ENCODE results near the gene EBF3. TPM values are rescaled to one million over a fixed set of nuclear protein-coding genes. Genes with fewer than 3 reads are reported as not detected.
A peak's percentile ranks its signal among the peaks of the same experiment; 100 is the strongest.

The EBF3 gene
- total RNA-seq, 1 donor from 2014 or later, result 0.44 TPM

DNA sequence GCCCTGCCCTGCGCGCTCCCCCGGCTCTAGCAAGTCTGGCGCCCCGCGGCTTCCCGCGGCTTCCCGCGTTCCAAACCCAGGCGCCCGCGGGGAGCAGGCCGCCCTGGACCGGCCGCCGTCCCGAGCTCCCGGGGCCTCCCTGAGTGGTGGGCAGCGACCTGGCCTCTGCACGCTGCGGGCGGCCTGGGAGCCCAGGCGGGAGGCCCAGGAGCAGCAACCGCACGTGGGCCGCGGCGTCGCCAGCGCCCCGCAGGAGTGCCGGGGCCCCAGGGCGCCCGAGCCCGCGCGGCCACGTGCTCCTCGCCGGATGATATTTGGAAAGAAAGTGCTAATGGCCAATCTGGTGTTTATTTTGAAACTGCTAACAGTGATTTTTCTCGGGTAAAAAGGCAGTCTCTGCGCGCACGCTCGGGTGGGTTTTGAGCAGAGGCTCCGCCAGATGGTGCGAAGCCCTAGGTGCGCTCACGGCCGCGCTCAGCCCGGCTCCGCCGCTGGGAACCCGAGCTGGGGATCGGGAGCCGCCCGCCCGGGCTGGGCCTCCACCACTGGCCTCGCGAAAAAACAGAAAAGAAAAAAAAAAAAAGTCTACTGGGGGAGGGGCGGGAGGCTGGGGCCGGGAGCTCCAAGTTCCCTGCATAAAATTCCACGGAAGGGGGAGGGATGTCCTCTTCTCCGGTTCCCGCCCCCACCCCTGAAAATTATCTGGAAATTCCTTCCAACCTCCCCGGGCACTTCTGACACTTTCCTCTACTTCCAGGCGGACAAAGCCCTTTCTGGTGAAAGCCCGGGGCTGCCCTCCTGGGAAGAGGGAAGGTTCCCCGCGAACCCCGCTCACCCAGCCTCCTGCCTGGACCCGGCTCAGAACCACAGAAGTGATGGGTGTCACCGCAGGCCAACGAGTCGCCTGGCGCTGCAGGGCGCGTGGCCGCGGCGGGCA, 4.3 kb downstream of the EBF3 start:
- no peak for ATAC-seq

DNA sequence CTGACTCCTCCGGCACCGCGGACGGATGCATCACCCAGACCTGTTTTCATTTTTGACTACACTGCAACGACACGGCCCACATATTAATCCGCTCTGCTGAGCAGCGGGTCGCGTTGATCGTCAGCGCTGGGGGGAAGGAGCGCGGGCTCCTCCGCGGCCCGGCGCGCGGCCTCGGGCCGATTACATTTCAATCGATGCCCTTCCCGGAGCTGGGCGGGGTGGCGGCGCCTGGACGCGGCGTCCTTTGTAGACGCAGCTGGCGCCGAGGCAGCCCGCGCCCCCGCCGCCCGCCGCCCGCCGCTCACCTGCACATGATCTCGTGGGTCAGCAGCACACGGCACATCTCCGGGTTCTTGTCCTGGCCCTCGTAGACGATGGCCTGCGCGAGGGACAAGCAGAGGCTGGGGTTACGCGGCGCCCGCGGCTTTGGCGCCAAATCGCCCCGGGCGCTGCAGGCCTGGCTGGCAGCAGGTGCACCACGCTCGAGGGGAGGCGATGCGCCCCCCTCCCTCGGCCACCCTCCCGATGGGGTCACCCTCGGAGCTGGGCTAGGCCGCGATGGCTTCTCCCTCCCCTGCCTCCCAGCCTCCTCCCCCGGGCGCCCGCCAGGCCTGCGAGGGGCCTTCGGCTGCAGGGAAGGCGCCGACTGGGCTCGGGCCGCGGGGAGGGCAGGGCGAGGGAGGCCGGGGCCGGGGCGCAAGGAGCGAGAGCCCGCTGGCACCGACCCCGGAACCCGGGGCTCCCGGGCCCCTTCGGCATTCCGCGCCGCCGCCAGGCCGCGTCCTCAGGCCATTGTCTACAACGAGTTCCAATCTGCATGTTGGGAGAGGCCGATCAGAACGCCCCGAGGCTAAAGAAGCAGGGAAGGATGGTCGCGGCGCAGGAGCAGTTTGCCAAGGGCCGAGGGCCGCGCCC, 5.2 kb downstream of the EBF3 start:
- no peak for ATAC-seq

DNA sequence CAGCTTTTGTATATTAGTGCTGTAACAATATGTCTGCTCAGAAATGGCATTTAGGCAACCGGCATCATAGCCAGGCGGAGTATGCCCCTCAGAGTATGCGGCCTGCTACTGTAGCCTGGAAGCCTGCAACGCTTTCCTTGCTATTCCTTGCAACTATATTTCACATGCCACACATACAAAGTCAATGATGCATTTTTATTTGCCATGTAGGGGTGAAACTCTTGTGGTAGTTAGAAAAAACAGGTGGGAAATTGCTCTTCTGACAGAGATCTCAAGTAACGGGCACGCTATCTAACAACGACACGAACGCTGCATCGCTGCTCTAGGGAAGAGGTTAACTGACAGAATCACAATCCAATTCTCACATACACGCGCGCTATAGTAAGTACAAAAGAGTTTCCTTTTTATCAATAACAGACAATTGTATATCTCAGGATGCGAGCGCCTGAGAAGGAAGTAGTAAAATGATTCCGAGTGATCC, 5.9 kb downstream of the EBF3 start:
- ATAC-seq, result no peak

DNA sequence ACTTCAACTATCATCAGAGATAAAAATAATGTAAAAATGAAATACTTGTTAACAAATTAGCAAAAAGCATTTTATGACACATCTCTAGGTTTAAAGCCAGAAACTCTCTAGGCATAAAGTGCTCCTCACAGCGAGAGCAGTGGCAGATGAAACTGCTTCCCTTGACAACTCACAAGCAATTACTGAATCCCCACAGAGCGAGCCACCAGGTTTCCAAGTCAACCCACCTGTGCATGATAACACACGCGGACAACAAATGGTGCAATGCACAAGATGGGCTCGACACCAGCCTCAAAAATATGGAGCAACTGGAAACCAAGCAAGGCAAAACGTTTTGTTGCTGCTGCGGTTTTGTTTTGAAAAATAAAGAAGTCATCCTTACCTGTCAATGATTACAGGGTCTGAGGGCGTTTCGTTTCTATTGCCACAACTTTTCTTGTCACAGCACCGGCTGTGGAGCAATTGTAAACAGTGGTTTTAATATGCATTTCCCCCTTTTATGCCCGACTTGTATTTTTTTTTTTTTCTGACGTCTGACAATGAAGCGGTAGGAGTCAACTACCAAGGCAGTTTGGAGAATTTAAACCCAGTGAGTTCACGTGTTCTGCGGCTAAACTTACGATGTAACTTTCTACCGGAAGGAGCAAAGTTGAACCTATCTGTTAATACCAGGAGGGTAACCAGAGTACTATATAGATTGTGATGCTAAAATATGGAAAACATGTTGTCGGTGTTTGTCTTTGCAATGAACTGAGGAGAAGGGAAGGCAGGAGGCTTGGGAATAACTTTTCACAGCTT, 7.0 kb downstream of the EBF3 start:
- no peak for ATAC-seq

DNA sequence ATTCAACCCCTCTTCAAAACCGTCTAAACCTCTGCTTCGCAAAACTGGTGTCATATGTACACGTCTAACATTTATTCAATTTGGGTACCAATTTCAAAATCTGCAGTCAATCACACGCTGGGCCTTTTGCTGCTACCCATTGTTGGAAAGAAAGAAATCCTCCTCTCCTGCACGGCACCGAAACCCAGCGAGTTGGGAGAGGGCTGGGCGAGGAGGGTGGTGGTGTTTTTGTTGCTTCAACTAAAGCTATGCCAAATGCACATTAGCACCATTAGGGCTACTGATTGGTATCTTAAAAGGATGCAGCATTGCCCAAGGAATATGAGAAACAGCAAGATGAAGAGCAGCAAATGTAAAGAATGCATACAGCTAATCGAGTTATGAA, 7.8 kb downstream of the EBF3 start:
- ATAC-seq, result no peak

DNA sequence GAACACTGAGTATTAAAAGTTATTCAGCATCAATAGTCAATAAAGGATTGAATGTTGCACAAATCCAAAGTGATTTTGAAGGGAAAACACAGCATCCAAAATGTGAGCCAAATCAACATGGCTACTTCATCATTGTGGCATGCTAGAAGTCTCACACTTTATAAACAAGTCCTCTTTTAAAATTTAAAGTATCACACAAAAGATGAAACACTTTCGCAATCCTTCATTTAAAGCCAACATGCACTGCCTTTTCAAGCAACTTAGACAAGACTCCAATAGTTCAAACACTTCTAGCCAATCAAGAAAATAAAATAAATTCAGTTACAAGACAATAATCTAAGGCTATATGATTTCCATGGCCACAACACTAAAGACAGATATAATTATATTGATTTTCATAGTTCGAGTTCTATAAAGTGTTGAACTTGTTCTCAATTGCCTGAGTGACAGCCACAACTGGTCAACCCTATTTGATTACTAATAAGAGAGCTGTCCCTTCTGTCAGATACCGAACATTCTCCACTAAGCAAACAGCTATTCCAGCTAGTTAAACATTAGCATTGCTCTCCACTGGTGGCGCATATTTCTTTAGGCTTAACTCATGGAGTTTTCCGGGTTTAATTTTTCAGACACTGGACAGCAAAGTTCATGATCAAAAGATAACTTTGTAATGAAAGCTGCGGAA, 8.3 kb downstream of the EBF3 start:
- ATAC-seq, result no peak

DNA sequence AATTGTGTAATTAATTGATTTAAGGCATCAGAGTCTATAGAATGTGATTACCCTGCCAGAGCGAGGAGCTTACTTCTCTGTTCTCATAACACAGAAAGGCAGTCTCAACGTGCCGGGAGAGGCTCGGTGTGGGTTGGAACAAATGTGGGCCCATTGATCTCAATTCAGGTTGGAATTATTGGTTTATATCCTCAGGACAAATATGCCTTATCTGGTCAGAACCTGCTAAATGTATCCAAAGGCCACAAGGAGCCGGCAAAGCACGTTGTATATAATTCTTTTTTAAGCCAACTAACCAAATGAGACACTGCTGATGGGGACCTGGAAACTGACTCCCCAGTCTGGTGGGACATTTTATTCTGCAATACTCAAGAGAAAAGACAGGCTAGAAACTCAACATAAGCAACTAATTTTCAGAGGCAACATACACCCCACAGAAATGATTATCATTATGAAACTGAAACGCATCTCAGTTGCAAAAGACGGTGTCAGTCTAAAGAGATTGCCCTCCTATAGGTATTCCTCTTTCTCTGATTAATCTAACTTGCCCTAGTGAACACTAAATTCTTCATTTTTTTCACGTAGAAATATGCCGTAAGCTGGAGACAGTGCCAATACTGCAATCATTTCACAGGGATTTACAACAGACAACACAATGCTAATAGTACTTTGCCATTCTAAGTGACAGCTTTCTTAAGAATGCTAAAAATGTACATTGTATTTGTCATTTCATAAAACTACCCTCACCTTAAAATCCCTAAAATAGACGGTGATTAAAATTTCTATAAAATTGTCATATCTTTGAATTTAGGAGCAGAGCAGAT, 9.4 kb downstream of the EBF3 start:
- ATAC-seq, result no peak

DNA sequence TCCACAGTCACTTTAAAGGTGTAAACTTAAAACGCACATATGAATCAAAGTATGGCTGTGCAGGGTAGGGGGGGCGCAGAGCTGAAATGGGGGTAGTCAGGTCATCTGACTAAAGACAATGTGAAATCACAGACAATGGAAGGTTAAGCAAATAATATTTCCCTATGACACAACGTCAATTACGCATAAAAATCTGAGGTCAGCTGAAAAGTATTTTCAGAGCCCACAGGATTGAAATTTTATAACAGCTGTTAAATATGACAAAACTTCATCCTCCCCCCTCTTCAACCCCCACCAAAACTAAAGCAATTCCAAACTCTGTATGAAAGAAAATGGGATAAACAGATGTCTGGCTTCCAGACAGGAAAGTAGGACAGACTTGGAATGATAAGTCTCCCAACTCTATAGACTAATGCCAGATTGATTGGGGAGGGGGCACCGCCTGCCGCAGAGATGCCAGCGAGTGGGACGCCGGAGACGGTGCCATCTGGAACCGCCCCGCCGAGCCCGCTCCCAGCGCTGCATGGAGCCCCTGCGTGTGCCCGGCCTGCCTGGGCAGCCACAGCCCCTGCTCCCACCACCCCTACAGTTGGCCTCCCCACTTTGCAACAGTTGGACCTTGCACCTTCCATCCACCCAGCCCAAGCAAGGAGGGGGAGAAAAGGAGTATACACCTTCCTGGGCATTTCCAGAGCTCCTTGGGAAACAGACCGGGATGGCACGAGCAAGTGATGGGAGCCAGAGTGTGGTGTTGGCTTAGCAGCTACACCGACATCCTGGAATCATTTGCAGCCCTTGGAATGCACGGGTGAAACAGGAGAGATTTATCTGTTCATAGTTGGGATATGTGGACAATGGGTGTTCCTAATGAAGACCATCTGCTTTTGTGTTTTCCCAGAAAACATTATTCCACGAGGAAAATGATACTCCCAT, 10.7 kb downstream of the EBF3 start:
- no peak for ATAC-seq

DNA sequence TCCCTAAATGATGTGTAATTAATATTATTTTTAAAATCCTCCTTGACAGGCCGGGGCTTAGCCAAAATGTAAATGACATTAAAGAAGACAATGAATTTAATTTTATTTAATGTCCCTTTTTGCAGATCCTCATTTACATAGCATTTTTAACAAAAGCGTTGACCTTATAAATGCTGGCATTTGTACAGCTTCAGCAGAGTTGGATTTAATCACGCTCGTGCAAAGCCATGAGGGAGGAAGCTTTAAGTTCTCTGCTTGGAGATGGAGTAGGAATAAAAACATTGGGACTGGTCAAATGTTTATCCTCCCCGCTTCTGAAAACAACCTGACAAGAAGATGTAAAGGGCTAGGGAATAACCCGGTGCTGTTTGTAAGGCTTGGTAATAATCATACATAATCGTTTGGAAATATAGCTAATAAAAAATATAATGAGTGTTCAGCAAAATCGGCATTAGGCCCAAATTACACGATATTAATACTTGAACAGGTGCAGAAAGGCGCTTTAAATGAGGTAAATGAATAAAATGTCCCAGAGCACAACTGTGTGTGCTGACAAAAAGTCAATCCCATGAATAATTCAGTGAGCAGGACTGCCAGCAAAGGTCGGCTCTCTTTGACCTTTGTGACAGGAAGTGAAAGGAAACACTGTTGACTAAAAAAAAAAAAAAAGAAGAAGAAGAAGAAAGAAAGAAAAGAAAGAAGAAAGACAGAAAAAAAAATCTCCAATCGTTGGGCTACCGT, 11.5 kb downstream of the EBF3 start:
- no peak for ATAC-seq

DNA sequence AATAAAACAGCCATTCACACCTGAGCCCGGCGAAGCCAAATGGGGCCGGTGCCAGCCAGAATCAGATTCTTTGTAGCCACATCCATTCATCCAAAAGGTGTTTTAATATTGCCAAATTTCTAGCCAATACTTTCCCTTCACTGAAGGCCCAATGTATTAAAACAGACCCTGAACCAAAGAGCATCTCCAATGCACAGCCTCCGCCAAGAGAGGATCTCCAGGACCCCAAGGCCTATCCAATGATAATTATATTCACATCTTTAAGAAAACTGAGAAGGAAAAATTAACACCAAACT, 12.2 kb downstream of the EBF3 start:
- no peak for ATAC-seq

DNA sequence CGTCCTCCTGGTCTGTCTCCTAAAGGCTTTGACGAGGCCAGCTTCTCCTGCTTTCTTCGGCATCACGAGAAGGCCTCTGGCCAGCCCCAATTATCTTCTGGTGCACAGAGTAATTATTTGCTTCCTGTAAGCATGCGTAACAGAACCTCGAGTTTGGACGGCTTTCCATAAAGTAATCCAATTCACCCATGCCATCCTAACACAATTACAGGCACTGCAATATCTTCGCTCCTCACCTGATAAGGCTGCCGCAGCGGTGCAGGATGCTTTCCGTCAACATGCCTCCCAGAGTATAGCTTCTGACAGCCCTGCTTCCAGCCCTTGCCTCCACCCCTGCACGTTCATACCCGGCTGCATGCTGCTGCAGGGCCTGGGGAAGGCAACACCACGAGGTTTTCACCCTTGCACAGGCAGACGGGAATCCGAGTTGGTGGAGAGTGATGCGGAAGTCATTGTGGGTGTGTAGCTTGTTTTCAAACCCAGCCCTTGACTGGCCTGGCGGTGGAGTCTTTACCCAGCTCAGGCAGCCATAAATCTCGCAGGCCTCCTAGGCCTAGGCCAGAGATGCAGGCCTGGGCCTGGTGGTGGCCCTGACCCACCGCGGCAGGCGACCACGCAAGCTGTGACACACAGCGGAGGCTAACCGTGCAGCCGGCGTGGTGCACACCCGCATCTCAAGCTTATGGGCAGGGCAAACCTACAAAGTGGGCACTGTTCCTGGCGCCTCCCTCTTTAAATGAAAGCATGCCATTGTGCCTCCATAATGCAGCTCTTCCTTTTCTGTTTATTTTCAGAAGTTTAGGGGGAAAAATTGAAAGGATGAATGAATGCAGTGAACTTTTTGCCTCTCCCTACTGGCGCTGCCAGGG, 12.7 kb downstream of the EBF3 start:
- no peak for ATAC-seq

DNA sequence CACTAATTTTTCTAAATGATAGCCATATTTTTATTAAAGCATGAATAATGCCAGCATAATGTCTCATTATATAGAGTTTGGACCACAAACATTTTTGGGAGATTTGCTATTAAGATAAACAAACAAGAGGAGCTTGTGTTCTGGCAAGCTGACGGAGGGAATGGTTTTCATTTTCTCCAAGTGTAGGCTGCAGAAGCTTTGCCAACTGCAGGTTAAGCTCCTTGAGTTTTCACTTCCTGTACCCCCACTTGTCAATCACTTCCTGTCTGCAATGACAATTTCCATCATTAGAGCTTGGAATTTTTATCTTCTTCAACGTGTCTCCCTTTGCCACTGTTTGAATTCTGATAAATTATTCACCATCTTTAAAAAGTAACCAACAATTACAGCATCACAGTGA, 13.4 kb downstream of the EBF3 start:
- ATAC-seq, result no peak

DNA sequence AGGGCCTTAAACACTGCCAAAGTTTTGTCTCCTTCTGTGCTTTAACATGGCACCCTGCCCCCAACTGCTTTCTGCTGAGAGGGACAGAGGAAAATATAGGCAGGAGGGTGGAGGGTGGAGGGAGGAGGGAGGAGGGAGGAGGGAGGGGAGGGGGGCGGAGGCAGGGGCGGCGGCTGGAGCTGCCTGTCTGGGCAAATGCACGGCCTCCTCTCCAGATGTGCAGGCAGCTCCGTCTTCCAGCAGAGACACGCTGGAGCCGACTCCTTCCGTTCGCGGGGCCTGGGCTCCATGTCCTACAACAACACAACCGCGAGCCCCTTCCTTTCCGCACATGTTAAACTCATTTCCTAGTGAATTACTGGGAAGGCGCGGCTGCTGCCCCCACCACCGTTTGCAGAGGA, 14.2 kb downstream of the EBF3 start:
- ATAC-seq, result peak; percentile 33

DNA sequence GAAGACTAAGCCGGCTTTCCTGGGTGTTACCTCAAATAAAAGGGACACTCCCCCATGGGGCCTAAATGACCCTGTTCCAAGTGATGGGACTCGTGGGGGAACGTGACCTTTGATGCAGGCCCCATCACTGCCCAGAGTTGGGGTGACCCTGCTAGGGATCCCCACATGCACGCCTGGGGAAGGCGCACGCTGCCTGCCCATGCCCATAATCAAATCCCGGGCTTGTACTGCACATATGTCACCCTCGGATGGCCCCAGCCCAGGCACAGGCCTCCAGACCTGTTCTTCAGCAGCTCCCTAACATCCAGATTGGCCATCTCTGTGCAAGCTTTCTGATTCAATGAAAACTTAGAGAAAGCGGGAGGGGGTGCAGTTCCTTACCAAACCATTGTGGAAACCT, 14.7 kb downstream of the EBF3 start:
- no peak for ATAC-seq

DNA sequence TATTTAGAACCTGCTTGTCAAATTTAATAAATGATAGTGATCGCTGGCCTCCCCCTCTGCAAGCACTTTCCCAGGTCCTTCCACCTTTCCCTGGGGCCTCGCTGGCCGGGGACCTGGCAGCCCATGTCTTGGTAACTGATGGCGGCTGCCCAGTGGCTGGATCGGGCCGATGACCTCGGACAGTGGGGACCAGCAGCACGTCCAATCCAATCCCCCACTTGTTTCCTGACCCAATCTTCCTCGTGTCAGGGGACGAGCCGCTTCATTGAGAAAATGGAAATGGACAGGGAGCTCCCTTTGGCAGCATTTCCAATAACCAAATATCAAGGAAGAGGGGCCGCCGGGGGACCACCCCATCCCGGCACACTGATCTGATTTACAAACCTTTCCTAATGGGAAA, 17.2 kb downstream of the EBF3 start:
- no peak for ATAC-seq

DNA sequence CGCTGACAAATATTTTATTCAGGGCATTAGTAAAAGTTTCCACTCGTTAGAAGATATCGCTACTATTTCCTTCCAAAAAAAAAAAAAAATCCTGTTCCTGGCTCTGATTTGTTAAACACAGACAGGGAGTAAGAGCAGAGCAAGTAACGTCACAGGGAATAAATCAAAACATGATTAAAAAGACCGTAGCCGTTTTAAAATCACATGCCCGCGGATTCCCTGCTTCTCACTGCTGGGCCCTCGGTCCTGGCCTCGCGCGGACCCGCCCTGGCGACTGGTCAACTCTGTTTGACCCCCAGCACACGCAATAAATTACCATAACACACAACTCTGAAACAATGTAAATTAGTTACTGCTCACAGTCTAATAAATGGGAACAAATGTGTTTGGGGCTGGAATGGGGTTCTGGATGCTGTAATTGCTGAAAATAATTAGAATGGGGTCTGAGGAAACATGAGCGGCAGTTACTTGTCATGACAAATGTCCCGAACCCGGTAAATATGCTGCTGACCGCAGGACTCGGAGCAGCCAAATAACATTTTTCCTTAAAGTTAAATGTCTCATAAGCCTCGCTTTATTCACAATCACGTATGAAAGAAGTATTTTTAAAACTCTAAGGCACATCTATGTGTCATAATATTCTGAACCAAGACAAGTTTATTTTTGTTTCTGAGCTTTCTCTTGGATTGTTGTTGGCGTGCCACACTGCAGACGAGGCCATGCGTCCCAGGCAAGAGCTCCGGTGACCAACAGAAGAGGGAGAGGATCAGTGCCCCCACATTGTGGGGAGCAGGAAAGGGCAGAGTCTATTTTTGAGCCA, 17.9 kb downstream of the EBF3 start:
- peak; percentile 13 for ATAC-seq

DNA sequence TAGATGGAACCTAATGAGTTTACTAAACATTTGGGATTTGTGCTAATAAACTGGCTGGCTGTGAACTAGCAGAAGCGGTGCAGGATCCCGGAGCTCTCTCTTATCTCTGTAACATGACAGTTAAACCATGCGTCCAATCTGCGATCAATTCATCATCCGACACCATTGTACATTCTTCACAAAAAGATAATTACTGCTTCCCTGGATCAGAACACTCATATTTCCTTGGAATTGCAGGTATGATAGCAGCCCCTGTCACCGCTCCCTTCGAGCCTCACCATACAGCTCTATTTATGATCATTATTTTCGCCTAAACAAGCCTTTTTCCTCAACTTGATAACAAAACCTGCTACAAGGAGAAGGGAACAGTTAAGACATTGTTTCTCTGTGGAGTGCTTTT, 18.5 kb downstream of the EBF3 start:
- ATAC-seq, result no peak
